Measurements from ENCODE around the gene CD300C.

The CD300C gene

DNA sequence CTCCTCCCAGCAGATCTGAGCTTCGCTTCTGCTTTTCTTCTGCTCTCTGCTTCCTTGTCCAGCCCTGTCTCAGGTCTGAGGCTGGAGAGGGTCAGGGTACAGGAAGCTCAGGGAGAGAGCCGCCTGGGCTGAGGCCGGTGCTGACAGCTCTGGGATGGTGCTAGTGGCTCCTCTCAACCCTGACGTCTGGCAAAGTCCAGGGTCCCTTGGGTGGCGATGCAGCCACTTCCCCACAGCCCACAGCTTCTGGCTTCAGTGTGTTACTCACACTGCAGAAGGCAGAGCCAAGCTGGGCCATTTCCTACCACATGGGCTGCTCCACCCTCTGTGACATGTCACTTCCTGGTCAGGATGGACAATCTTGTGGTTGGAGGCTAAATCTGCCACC, at the start of gene CD300C:
CD300C (minus strand) TSS at position 273 of the 388 bp plus-strand sequence. CDS start 333 bp downstream, outside the sequence.
- TF ChIP-seq, protein P1, sequence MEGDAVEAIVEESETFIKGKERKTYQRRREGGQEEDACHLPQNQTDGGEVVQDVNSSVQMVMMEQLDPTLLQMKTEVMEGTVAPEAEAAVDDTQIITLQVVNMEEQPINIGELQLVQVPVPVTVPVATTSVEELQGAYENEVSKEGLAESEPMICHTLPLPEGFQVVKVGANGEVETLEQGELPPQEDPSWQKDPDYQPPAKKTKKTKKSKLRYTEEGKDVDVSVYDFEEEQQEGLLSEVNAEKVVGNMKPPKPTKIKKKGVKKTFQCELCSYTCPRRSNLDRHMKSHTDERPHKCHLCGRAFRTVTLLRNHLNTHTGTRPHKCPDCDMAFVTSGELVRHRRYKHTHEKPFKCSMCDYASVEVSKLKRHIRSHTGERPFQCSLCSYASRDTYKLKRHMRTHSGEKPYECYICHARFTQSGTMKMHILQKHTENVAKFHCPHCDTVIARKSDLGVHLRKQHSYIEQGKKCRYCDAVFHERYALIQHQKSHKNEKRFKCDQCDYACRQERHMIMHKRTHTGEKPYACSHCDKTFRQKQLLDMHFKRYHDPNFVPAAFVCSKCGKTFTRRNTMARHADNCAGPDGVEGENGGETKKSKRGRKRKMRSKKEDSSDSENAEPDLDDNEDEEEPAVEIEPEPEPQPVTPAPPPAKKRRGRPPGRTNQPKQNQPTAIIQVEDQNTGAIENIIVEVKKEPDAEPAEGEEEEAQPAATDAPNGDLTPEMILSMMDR (IDR thresholded peaks at IDR 0.05), result no peak
- no peak for TF ChIP-seq ZFX (IDR thresholded peaks at IDR 0.05; ENCODE audit: borderline replicate concordance)
- no peak within 1 kb of the TSS for H3K27ac ChIP-seq

DNA sequence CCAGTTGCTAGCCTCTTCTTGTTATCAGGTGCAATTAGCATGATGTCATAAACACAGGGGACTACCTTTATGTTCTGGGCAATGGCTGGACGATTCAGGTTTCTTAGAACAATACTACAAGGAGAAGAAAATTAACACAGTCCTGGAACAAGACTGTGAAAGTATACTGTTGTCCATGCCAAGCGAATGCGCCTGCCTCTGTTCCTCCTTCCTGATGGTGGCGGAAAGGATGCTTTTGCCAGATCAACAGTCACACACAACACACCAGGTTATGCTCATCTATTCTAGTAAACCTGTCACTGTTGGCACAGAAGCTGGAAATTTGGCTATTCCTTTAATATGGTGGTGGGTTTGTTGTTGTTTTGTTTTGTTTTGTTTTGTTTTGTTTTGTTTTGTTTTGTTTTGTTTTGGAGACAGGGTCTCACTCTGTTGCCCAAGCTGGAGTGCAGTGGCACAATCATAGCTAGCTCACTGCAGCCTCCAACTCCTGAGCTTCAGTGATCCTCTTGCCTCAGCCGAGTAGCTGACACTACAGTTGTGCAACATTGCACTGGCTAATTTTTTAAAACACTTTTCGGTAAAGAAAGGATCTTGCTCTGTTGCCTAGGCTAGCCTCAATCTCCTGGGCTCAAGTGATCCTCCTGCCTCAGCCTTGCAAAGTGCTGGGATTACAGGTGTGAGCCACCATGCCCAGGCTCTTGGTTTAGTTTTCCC, 49.3 kb upstream of the CD300C start:
- no peak overlapping the region for H3K27ac ChIP-seq
- no peak for TF ChIP-seq ZFX (IDR thresholded peaks at IDR 0.05; ENCODE audit: borderline replicate concordance)
- TF ChIP-seq, protein P1 (IDR thresholded peaks at IDR 0.05), result no peak

DNA sequence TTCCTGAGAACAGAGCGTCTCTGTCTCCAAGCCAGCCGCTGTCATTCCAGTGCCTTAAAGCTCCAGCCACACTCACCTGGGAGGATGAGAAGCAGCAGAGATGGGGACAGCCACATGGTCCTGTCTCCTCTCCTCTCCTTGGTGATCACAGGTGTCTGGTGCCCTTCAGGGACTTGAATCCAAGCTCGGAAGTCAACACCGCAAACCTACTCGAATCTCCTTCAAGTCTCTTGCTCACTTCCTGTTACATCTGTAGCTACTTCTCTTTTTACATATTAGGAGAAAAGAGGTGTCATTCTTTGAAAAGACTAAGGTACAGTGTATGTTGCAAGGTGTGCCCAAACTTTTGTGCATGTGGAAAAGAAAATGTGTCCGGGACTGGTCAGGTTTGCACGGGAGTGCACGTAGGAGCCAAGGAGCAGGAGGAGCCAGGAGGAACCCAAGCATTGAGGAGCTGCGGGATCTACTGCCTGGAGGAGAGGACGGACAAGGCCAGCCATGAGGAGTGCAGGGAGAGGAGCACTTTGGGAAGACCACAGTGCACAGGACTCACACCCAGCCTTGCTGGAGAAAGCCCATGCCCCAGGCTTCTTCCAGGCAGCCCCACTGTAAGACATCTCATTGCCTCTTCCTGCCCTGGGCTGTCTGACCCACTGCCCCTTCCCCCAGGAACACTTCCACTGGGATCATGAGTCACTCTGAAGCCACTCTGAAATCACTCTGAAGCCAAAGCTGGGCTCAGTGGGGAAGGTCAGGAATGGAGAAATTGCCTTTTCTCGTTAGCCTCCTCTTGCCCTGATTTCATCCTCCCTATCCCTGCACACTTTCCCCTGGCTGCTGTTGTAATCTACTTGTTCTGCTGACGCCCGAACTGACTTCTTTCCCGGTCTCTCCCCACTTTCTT, 46.4 kb upstream of the CD300C start, which contains the start of gene CD300LD:
CD300LD (minus strand) TSS at position 197 of the 904 bp plus-strand sequence; CDS start at position 116, 81 bp downstream.
- TF ChIP-seq, protein P1 (IDR thresholded peaks at IDR 0.05), result no peak
- no peak for TF ChIP-seq ZFX (IDR thresholded peaks at IDR 0.05; ENCODE audit: borderline replicate concordance)
- no peak within 1 kb of the TSS for H3K27ac ChIP-seq

DNA sequence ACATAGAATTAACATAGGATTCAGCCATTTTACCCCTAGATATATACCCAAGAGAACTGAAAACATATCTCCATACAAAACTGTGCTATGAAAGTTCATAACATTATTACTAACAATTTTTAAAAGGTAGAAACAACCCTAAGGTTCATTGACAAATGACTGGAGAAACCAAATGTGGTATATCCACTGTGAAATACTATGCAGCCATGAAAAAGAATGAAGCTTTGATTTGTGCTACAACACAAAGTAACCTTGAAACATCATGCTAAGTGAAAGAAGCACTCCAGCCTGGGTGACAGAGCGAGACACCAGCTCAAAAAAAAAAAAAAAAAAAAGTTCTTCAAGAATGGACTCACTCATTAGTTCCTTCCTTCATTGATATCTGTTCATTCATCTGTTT, 45.6 kb upstream of the CD300C start:
- TF ChIP-seq ZFX (IDR thresholded peaks at IDR 0.05; ENCODE audit: borderline replicate concordance), result no peak
- TF ChIP-seq, protein P1 (IDR thresholded peaks at IDR 0.05), result no peak
- no peak overlapping the region for H3K27ac ChIP-seq

DNA sequence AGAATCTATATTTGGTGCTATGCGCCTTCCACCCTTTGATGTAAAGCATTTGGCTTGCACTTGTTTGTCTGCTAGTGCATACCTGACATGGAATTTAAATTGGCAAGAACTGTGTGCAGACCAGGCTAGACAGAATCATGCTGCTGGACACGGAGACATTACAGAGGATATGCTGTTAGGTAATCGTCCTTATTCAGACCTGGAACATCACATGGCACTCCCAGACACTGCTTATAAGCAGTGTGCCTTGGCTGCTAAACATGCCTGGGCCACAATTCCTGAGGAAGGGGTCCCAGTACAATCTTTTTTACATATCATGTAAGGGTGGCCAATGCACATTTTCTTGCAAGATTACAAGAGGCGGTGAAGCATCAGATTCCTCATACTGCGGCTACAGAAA, 39.8 kb upstream of the CD300C start:
- TF ChIP-seq, protein P1 (IDR thresholded peaks at IDR 0.05), result no peak
- no peak for TF ChIP-seq ZFX (IDR thresholded peaks at IDR 0.05; ENCODE audit: borderline replicate concordance)
- H3K27ac ChIP-seq, result no peak overlapping the region

DNA sequence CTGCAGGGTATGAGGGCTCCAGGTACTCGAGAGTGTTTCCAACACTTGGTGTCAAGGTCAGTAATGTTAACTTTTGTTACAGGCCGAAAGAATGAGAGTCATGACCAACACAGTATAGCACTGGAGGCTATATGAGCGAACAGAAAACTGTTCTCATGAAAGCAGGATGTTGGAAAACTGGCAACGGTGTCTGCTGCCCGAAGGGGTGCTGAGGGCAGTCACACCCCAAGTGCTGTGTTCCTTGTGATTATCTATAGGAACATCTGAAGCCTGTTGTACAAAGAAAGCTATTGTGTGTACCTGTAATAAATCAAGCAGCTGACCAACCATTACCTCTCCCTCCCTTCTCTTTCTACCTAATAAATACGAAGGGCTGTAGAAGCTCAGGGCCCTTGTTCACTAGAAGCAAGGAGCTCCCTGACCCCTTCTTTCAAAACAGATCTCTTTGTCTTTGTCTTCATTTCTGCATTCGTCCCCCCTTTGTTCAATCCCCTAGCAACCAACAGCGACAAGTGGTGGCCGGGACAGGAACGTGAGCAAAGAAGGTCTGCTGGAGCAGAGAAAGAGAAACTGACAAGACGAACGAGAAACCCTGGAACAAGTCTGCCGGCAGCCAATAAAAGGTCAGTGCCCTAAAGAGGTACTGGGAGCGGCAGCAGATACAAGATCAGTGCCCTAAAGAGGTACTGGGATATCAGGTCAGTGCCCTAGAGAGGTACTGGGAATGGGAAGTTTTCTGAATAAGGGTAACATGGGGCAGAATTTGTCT, 38.6 kb upstream of the CD300C start:
- no peak overlapping the region for H3K27ac ChIP-seq
- TF ChIP-seq, protein P1 (IDR thresholded peaks at IDR 0.05), result no peak
- TF ChIP-seq ZFX (IDR thresholded peaks at IDR 0.05; ENCODE audit: borderline replicate concordance), result no peak

All from 22Rv1 (cell line).